OCI-LY1 (cell line): ENCODE measurements around the gene AMZ1.

Experiments used
- CTCF ChIP-seq: fragments of 200-600 bp; sonication (generic), shearing (Covaris generic); IDR thresholded peaks from 2 replicates; pipeline ENCODE4 v1.5.1; 2017; ENCODE audit warnings: mild to moderate bottlenecking, antibody characterized with exemption, low read length, moderate library complexity, mixed read lengths
- EZH2 ChIP-seq: fragments of 200-600 bp; sonication (generic), shearing (Covaris generic); IDR thresholded peaks from 2 replicates; pipeline ENCODE4 v1.8.0; 2017; ENCODE audit warnings: borderline replicate concordance, mixed run types, mild to moderate bottlenecking, antibody characterized with exemption, low read length, moderate library complexity, mixed read lengths

GRCh38 chr7:2754912-2755311, 66.9 kb downstream of the AMZ1 start:
- TF ChIP-seq EZH2 = no peak
- TF ChIP-seq CTCF = no peak
